ENCODE results near the gene HNRNPC. TPM values are rescaled to one million over a fixed set of nuclear protein-coding genes. Genes with fewer than 3 reads are reported as not detected.

HNRNPC gene
- total and polyA plus RNA-seq, 9 of the 15 experiments (the other 6 are each of a cell fraction or from before 2014, with no cell fraction given), result 679 to 1,557 (median 1,191) TPM

DNA sequence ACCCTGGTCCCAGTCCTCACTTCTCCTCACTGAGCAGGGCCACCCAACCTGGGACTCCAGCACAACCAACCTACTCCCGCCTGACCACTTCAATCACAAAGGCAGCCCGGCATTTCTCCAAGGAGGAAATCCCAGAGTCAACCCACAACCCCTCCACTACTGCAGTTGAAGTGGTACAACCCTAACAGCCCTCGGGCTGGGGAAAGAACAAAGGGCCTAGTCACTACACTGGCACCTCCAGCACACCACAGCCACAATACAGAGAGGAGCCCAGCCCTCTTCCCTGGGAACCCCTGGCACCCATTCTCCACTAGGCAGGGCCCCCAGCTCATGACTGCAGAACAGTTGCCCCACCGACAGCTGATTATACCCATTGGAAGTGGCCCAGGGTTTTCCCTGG lies 99.7 kb downstream of the HNRNPC start:
- Histone ChIP-seq H3K4me3 (no peak overlapping the region), H3K36me3 (ENCODE audit: control insufficient read depth, insufficient read depth, low read length) (no peaks in the 10 kb centered on the region), H3K27ac (ENCODE audit: extremely low read depth, low read depth, low read length) (no peak overlapping the region), H3K9me3 (replicated peaks; ENCODE audit: control insufficient read depth, insufficient read depth, low read depth, low read length) (0 out of 2 replicates have a peak, but pooled peaks cover 2% of the 10 kb centered on the region), H3K4me2 (ENCODE audit: insufficient read depth, low read length) (no peak overlapping the region), H3K79me2 (ENCODE audit: control insufficient read depth, insufficient read depth, low read length) (no peaks in the 10 kb centered on the region), H3K27me3 (ENCODE audit: control insufficient read depth in 2 of 2, insufficient read depth in 2 of 2, low read length in 2 of 2) (peaks cover 0 to 5% of the 10 kb centered on the region in 2 experiments; a peak in 2 of 5 replicates), H4K20me1 (replicated peaks; ENCODE audit: control insufficient read depth, insufficient read depth, low read length) (no peaks in the 10 kb centered on the region), H3K9ac (ENCODE audit: insufficient read depth in 1 of 2, low read depth in 2 of 2, low read length in 2 of 2) (no peak overlapping the region), H3K4me1 (replicated peaks in 1 of 2; ENCODE audit: control insufficient read depth in 2 of 2, insufficient read depth in 2 of 2, low read length in 2 of 2) (no peaks in the 10 kb centered on the region; a peak in 1 of 5 replicates), H3K9me1 (ENCODE audit: control insufficient read depth, insufficient read depth, low read length) (no peaks in the 10 kb centered on the region), H2AFZ (ENCODE audit: low read depth, low read length) (no peak overlapping the region)
- POLR2A ChIA-PET, result no interaction called here
- intact Hi-C loops (cut with micrococcal nuclease), result no loop called here
- TF ChIP-seq XRCC5 (IDR thresholded peaks at IDR 0.05; ENCODE audit: low read depth, low read length), result no peak
- TF ChIP-seq, protein P1, sequence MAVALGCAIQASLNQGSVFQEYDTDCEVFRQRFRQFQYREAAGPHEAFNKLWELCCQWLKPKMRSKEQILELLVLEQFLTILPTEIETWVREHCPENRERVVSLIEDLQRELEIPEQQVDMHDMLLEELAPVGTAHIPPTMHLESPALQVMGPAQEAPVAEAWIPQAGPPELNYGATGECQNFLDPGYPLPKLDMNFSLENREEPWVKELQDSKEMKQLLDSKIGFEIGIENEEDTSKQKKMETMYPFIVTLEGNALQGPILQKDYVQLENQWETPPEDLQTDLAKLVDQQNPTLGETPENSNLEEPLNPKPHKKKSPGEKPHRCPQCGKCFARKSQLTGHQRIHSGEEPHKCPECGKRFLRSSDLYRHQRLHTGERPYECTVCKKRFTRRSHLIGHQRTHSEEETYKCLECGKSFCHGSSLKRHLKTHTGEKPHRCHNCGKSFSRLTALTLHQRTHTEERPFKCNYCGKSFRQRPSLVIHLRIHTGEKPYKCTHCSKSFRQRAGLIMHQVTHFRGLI (CRISPR knock-in tag; IDR thresholded peaks at IDR 0.05), result no peak
- no peak for TF ChIP-seq KDM1A (IDR thresholded peaks at IDR 0.05)
- TF ChIP-seq ZKSCAN3 (CRISPR knock-in tag; IDR thresholded peaks at IDR 0.05), result no peak
- TF ChIP-seq FOXK2 (conservative IDR thresholded peaks at IDR 0.05 in 1 of 2, IDR thresholded peaks at IDR 0.05 in 1 of 2; ENCODE audit: low read depth in 2 of 2), result no peak
- TF ChIP-seq POLR2AphosphoS5 (IDR thresholded peaks at IDR 0.05; ENCODE audit: control insufficient read depth, insufficient read depth, low read depth, low read length), result no peak
- TF ChIP-seq, protein P2, sequence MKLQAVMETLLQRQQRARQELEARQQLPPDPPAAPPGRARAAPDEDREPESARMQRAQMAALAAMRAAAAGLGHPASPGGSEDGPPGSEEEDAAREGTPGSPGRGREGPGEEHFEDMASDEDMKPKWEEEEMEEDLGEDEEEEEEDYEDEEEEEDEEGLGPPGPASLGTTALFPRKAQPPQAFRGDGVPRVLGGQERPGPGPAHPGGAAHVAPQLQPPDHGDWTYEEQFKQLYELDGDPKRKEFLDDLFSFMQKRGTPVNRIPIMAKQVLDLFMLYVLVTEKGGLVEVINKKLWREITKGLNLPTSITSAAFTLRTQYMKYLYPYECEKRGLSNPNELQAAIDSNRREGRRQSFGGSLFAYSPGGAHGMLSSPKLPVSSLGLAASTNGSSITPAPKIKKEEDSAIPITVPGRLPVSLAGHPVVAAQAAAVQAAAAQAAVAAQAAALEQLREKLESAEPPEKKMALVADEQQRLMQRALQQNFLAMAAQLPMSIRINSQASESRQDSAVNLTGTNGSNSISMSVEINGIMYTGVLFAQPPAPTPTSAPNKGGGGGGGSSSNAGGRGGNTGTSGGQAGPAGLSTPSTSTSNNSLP (IDR thresholded peaks at IDR 0.05; ENCODE audit: borderline replicate concordance, low read depth, low read length), result no peak
- TF ChIP-seq, protein P3, sequence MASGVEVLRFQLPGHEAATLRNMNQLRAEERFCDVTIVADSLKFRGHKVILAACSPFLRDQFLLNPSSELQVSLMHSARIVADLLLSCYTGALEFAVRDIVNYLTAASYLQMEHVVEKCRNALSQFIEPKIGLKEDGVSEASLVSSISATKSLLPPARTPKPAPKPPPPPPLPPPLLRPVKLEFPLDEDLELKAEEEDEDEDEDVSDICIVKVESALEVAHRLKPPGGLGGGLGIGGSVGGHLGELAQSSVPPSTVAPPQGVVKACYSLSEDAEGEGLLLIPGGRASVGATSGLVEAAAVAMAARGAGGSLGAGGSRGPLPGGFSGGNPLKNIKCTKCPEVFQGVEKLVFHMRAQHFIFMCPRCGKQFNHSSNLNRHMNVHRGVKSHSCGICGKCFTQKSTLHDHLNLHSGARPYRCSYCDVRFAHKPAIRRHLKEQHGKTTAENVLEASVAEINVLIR (CRISPR knock-in tag; IDR thresholded peaks at IDR 0.05), result no peak
- ATAC-seq, result no peak
- 6% methylated on average over 2 of the region's 4 CpGs for WGBS (ENCODE audit: insufficient coverage, low coverage, missing lambda C conversion rate)
- CTCF ChIA-PET (ENCODE audit: low intra/inter-chr PET ratio), result interaction anchor here (0.6 kb wide), 1 partner anchor 332 kb away, joined by 3 read pairs; no protein-coding TSS in a partner anchor
- no peak for FAIRE-seq
- in situ Hi-C loops (cut with MboI), result no loop called here
- BruUV-seq (replicated peaks), result no TSS peak
- no peak for DNase-seq (ENCODE audit: extremely low read depth in 1 of 4, low spot score in 3 of 4)
